GM13977 (cell line): ENCODE measurements around the gene ADNP.

ENCODE experiments used
- DNase-seq: peaks from one replicate; pipeline ENCODE4 v3.0.0; 2012; ENCODE audit warnings: low spot score
- in situ Hi-C: fragments of 300-500 bp; cut with MboI; formaldehyde crosslinking; loops from one replicate; pipeline ENCODE4 v1.12.0; 2022; ENCODE audit warnings: low sequenced_read_pairs, low pct_unique_long_range_greater_than_20kb, mixed read lengths, inconsistent platforms; ENCODE audit not compliant: unreplicated experiment
- TF ChIP-seq, protein P1 (sequence below): IDR thresholded peaks from 2 replicates; pipeline ENCODE4 v1.5.1; 2012; ENCODE audit warnings: mild to moderate bottlenecking, control low read depth; ENCODE audit not compliant: insufficient read depth; ENCODE audit errors: extremely low read depth, missing control alignments

The ADNP gene

DNA sequence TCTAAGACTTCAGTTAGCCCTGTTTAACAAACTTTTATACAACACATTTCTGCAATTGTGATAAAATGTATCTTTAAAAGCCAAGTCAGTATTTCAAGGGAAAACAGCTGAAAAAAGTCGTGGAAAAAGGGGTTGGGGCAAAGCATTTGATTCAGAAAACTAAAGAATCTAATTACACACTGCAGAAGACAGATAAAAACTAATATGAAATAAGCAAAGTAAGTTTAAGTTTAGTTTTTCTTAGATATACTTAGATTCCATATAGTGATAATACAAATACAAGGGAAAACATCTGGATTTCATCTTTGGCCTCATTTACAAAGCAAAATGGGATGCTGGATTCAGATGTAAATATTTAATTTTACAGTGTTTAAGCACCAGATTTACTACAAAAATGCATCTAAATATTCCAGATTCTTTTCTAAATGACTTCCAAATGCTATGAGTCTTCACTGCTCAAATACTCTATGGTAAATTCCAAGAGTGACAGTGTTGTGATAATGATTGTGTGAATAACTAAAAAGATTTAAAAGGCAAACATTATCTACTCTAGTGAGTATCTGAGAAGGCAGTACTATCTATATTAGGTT is 1.5 kb upstream of the ADNP start:
- TF ChIP-seq, protein P1, sequence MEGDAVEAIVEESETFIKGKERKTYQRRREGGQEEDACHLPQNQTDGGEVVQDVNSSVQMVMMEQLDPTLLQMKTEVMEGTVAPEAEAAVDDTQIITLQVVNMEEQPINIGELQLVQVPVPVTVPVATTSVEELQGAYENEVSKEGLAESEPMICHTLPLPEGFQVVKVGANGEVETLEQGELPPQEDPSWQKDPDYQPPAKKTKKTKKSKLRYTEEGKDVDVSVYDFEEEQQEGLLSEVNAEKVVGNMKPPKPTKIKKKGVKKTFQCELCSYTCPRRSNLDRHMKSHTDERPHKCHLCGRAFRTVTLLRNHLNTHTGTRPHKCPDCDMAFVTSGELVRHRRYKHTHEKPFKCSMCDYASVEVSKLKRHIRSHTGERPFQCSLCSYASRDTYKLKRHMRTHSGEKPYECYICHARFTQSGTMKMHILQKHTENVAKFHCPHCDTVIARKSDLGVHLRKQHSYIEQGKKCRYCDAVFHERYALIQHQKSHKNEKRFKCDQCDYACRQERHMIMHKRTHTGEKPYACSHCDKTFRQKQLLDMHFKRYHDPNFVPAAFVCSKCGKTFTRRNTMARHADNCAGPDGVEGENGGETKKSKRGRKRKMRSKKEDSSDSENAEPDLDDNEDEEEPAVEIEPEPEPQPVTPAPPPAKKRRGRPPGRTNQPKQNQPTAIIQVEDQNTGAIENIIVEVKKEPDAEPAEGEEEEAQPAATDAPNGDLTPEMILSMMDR: no peak
- in situ Hi-C loops: loop anchor here (10.0 kb wide), 1 partner anchor 138 kb away; the partner anchor contains the start of gene BCAS4
- no peak for DNase-seq

GRCh38 chr20:50932016-50932485 is 814 bp upstream of the ADNP start:
- in situ Hi-C loops: loop anchor here (10.0 kb wide), 1 partner anchor 137 kb away; the partner anchor contains the start of gene BCAS4
- TF ChIP-seq, protein P1: no peak
- no peak for DNase-seq

DNA sequence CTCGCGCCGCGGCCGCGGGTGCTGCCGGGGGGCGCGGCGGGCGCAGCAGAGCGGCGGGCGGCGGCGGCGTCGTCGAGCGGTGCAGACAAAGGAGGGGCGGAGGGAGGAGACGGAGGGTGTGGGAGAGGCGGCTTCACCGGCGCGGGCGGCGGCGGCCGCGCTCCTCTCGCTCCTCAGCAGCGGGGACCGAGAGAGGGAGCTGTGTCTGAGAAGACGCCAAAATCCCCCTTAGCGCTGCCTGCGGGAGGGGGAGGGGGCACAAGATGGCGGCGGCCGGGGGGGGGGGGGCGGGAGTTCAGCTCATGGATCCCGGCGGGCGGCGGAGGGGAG is 296 bp downstream of the ADNP start:
- DNase-seq: peak; percentile 79
- TF ChIP-seq, protein P1: no peak
- in situ Hi-C loops: loop anchor here (10.0 kb wide), 1 partner anchor 136 kb away; the partner anchor contains the start of gene BCAS4

GRCh38 chr20:50930139-50930975 is 880 bp downstream of the ADNP start:
- in situ Hi-C loops: loop anchor here (10.0 kb wide), 1 partner anchor 136 kb away; the partner anchor contains the start of gene BCAS4
- DNase-seq: no peak
- TF ChIP-seq, protein P1: no peak

DNA sequence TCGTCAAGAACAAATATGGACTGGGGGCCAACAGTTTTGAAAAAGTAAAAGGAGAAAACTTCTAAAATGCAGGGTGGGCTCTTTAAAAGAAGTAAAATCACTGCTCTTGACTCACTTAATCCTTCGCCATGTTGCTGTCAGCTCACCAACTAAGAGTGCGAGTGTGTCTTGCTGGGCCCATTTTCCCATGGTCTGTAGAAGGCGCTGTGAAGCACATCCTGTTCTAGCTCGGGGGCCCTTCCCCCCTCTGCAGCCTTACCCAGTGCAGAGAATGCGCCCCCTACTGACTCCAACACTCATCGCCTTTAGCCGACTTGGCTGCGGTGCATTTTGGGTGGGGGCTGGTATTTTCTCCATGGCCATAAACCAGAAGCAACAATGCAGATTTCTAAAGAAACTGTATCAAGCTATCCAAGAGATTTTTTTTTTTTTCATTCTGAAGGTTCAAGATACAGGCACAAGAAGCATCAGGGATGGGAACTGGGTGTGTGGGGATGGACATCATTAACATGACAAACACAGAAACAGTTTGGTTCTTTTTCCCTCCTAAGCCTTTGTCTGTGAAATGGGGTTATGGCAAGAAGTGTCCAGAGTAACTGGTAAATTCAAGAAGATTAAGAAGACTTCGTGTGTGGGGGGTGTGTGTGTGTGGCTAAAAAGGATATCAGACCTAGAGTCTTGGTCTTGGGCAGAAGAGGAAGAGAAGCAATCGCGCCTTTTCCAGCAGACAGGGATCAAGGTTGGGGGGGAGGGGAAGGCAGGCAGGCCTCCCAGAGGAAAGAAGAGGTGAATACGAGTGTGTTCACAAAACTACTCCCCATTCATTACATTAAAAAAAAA is 1.7 kb downstream of the ADNP start:
- in situ Hi-C loops: loop anchor here (10.0 kb wide), 1 partner anchor 135 kb away; the partner anchor contains the start of gene BCAS4
- peak; percentile 83 for DNase-seq
- TF ChIP-seq, protein P1: peak; percentile 96

DNA sequence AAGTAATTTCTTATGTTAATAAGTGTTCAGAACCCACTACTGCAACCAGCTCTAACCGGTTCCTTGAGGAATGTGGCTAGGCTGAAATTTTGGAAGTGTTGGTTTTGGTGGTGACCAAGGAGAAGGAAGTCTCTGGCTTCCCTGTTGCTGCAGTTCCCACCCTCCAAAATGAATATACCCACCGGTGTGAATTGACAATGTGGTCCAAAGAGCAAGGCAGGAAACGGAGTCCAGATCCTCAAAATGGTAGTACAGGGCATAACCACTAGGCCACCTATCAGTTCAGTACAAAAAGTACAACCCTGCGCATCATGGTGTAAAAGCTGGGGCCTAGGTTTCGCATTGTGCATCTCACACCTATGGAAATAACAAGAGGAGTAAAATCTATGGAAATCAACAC is 2.8 kb downstream of the ADNP start:
- TF ChIP-seq, protein P1: peak; percentile 10
- DNase-seq: no peak
- in situ Hi-C loops: no loop called here
